AG04450 (cell line): ENCODE data around the gene RAP2A. TPM values are rescaled to one million over a fixed set of nuclear protein-coding genes. Genes with fewer than 3 reads are reported as not detected.
A peak's percentile ranks its signal among the peaks of the same experiment; 100 is the strongest.

Experiments
- CTCF ChIA-PET: fragments of 300-600, 350-600 bp; formaldehyde crosslinking; extraction: SDS; loops from one replicate; lab custom pipeline; 2022; ENCODE audit warnings: antibody characterized with exemption, inconsistent platforms; lab: Charles Lee
- POLR2A ChIA-PET: fragments of 350-600 bp; formaldehyde crosslinking; extraction: SDS; loops from one replicate; lab custom pipeline; 2021; ENCODE audit warnings: antibody characterized with exemption, inconsistent platforms; lab: Yijun Ruan, JAX
- DNase-seq: peaks from one replicate; pipeline ENCODE4 v3.0.0-alpha.2; 2011; ENCODE audit warnings: low read depth, low spot score
- H3K27ac ChIP-seq: one replicate; pipeline ENCODE4 v1.5.1; 2012; ENCODE audit warnings: low read depth, low read length, control low read depth
- H3K27me3 ChIP-seq: one replicate; pipeline ENCODE4 v1.6.0; 2012; ENCODE audit warnings: low read length; ENCODE audit not compliant: control insufficient read depth, insufficient read depth
- H3K4me3 ChIP-seq: 2 replicates; pipeline ENCODE4 v1.5.1; 2011; ENCODE audit warnings: mild to moderate bottlenecking, low read depth, low read length, control low read depth
- H3K9me3 ChIP-seq: 2 replicates; pipeline ENCODE4 v1.5.1; 2012; ENCODE audit warnings: low read length; ENCODE audit not compliant: control insufficient read depth, insufficient read depth
- polyA plus RNA-seq: library from polyadenylated mRNA; depleted of rRNA; stranded (reverse); fragments of >200 nt; gene quantifications from 2 replicates; pipeline ENCODE4 v1.2.3, GENCODE V29; 2011
- TF ChIP-seq, protein P1 (sequence below): IDR thresholded peaks from 2 replicates; pipeline ENCODE4 v1.5.1; 2011; ENCODE audit warnings: low read depth, low read length, control low read depth, inconsistent platforms

RAP2A gene
- polyA plus RNA-seq, 1 experiment, result 21.5 TPM

DNA sequence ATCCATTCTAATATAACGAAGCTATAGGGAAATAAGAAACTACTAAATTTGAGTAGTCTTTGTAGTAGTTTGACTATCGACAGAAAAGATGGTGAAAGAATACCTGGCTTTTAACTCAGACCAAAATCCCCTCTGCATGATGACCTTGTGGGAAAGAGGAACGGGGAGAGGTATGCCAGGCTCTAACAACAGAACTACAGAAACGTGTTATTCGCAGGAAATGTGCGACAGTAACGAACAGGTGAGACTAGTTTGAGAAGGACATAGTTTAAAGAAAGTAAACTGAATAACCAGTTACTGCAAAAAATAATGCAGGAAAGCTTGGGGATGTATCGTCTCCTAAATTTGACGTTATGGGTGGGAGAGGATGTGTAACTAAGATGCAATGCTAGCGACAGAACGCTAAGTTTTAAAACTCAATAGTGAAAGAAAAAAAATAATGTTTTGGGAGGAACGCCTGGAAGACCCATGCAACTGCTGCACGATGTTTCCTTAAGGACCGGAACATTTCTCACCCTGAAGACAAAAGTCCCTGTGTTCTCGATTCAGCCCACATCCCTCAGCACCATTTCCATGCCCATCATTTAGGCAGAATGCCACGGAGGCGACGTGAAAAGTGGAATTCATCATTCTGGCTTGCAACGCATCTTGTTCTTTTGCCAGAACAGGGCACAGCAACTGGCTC is 1.6 kb upstream of the RAP2A start:
- no peaks in the 10 kb centered on the region for H3K9me3 ChIP-seq
- no peak for DNase-seq
- TF ChIP-seq, protein P1, sequence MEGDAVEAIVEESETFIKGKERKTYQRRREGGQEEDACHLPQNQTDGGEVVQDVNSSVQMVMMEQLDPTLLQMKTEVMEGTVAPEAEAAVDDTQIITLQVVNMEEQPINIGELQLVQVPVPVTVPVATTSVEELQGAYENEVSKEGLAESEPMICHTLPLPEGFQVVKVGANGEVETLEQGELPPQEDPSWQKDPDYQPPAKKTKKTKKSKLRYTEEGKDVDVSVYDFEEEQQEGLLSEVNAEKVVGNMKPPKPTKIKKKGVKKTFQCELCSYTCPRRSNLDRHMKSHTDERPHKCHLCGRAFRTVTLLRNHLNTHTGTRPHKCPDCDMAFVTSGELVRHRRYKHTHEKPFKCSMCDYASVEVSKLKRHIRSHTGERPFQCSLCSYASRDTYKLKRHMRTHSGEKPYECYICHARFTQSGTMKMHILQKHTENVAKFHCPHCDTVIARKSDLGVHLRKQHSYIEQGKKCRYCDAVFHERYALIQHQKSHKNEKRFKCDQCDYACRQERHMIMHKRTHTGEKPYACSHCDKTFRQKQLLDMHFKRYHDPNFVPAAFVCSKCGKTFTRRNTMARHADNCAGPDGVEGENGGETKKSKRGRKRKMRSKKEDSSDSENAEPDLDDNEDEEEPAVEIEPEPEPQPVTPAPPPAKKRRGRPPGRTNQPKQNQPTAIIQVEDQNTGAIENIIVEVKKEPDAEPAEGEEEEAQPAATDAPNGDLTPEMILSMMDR, result no peak
- H3K4me3 ChIP-seq, result peak overlapping the region; percentile 88
- no peaks in the 10 kb centered on the region for H3K27me3 ChIP-seq
- POLR2A ChIA-PET, result interaction anchor here (0.6 to 1.9 kb wide), 7 partner anchors 70 to 321 kb away, joined by 3 to 13 read pairs (median 5); partner anchors contain the start of gene MBNL2
- CTCF ChIA-PET, result interaction anchor here (0.7 to 3.3 kb wide), 8 partner anchors 140 to 415 kb away, joined by 3 to 21 read pairs (median 7); no protein-coding TSS in a partner anchor
- H3K27ac ChIP-seq, result peak overlapping the region; percentile 82

DNA sequence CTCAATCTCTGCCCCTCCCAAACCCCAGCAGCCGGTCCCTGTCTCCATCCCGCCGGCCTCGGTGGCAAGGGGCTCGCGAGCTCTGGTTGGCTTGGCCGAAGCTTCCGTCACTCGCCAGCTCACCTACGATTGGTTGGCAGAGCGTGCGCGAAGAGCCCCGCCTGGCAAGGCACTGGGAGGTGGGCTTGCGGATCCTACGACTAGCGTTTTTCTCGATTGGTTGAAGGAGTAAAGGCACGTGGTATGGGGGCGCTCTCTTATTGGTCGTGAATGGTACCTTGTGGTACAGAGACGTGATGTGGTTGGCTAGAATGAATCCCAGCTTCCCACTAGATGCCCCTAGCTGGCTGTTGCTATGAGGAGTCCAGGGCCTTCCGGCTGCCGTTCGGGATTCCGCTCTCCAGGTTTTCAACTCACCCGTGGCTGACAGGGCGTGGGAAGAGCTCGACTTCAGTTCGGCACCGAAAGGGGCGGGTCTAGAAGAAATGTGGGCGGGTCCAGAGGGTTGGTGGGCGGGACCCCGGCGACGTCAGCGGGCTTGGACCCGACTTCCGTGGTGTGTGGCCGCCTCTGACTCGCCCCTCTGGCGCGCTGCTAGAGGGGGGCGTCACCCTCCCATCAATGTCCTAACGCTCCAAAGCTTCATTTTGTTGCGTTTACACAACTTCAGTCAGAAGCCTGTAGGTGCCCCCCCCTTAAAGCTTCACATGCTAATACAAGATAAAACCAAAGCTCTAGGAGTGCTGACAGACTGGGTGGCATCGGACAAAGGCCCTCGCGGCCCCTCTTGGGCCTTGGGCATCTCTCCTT is 847 bp upstream of the RAP2A start:
- TF ChIP-seq, protein P1, result no peak
- DNase-seq, result peak; percentile 100
- Histone ChIP-seq H3K9me3 (no peaks in the 10 kb centered on the region), H3K27me3 (no peaks in the 10 kb centered on the region), H3K27ac (peak overlapping the region; percentile 100), H3K4me3 (peak overlapping the region; percentile 88)
- ChIA-PET CTCF (interaction anchor here (0.7 to 3.3 kb wide), 9 partner anchors 140 to 415 kb away, joined by 3 to 21 read pairs (median 7); no protein-coding TSS in a partner anchor), POLR2A (interaction anchor here (0.6 to 1.9 kb wide), 14 partner anchors 26 to 321 kb away, joined by 3 to 13 read pairs (median 4); partner anchors contain the start of gene MBNL2)

DNA sequence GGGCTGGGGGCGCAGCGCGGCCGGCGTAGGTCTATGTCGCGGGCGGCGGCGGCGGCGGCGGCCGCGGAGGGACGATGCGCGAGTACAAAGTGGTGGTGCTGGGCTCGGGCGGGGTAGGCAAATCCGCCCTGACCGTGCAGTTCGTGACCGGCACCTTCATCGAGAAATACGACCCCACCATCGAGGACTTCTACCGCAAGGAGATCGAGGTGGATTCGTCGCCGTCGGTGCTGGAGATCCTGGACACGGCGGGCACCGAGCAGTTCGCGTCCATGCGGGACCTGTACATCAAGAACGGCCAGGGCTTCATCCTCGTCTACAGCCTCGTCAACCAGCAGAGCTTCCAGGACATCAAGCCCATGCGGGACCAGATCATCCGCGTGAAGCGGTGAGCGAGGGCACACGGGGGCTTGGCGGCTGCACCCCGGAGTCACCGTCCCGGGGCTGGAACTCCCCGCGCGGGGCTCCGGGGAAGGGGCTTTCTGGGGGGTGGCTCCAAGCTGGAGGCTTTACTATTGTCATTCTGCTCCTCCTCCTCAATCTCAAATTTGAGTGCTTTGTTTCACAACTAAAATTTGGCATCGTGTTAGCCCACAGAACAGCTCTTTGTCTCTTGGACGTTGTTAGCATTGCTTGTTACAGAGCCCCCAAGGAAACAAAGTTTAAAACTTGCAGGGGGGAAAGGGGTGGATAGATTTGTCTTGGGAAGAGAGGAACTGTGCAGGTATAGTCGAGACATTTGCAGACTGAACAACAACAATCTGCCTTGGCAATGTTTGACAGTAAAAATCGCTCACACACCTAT is 630 bp downstream of the RAP2A start:
- no peak for DNase-seq
- POLR2A ChIA-PET, result interaction anchor here (1.0 to 1.9 kb wide), 5 partner anchors 50 to 212 kb away, joined by 3 to 13 read pairs (median 5); partner anchors contain the start of gene MBNL2

DNA sequence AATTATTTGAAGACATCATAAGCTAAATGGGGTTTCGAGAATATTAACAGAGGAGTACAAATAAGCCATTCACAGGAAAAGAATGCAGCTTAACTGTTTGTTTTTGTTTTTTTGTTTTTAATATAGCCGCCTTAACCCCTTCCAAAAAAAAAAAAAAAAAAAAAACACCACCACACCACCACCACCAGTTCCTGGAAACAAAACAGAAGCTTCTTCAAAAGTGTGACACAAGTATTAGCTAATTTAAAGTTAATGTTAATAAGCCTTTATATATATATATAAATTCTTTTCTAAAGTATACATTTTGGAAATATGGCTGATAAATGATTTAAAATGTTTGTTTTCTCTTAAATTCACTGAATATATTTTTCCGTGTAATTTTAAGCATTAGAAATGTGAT is 1.4 kb downstream of the RAP2A start:
- Histone ChIP-seq H3K27me3 (no peaks in the 10 kb centered on the region), H3K4me3 (peak overlapping the region; percentile 80), H3K27ac (no peak overlapping the region), H3K9me3 (no peaks in the 10 kb centered on the region)
- POLR2A ChIA-PET, result interaction anchor here (0.6 kb wide), 2 partner anchors 138 to 1382 kb away, joined by 3 read pairs; no protein-coding TSS in a partner anchor
- CTCF ChIA-PET, result interaction anchor here (0.7 to 2.9 kb wide), 8 partner anchors 39 to 1660 kb away, joined by 3 to 24 read pairs (median 10); no protein-coding TSS in a partner anchor
- TF ChIP-seq, protein P1, result no peak
- no peak for DNase-seq

More for the DNA sequence above, 630 bp downstream of the RAP2A start:
- CTCF ChIA-PET, result interaction anchor here (0.7 to 2.9 kb wide), 5 partner anchors 134 to 1660 kb away, joined by 3 to 24 read pairs (median 10); no protein-coding TSS in a partner anchor
- H3K27ac ChIP-seq, result no peak overlapping the region
- no peaks in the 10 kb centered on the region for H3K27me3 ChIP-seq
- TF ChIP-seq, protein P1, result no peak
- no peaks in the 10 kb centered on the region for H3K9me3 ChIP-seq
- H3K4me3 ChIP-seq, result peak overlapping the region; percentile 80
